Measurements from ENCODE around the gene CHCHD3.

Gene CHCHD3

DNA sequence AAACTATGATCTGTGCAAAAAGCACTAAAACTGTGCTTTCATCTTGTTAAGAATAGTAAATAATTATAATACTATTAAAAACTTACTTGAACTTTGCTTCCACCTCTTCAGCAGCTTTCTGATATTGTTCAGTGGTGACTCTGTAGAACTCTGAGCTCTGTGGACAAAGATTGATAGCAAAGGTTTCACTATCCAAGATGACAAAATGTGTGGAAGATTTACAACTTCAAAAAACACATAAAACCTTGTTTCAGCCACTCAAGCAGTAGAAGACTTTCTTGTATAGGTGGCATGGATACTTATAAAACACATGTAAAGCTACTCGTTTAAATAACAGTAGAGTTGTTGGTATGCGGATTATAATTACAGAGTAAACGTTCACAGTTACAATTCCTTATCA, 243.6 kb downstream of the CHCHD3 start:
- Histone ChIP-seq H3K4me2 (no peak overlapping the region), H3K9ac (no peak overlapping the region), H3K36me3 (ENCODE audit: insufficient read depth) (no peaks in the 10 kb centered on the region), H3K4me1 (ENCODE audit: low read depth, poor library complexity, severe bottlenecking) (peaks cover 3% of the 10 kb centered on the region), H3K27me3 (ENCODE audit: insufficient read depth, low read depth) (no peaks in the 10 kb centered on the region), H4K20me1 (ENCODE audit: insufficient read depth) (no peaks in the 10 kb centered on the region), H3K27ac (no peak overlapping the region), H3K4me3 (IDR thresholded peaks at IDR 0.05; ENCODE audit: insufficient read depth, low read depth, low read length) (no peak overlapping the region), H3K79me2 (ENCODE audit: insufficient read depth, low read depth) (no peaks in the 10 kb centered on the region), H2AFZ (ENCODE audit: low read depth) (no peak overlapping the region)
- TF ChIP-seq CTCF (conservative IDR thresholded peaks at IDR 0.05; ENCODE audit: low read depth, low read length) = no peak

- Histone ChIP-seq H3K9ac (no peak overlapping the region), H3K36me3 (ENCODE audit: insufficient read depth) (no peaks in the 10 kb centered on the region)
Observed at GRCh38 chr7:132837529-132837928, 244.4 kb downstream of the CHCHD3 start.

DNA sequence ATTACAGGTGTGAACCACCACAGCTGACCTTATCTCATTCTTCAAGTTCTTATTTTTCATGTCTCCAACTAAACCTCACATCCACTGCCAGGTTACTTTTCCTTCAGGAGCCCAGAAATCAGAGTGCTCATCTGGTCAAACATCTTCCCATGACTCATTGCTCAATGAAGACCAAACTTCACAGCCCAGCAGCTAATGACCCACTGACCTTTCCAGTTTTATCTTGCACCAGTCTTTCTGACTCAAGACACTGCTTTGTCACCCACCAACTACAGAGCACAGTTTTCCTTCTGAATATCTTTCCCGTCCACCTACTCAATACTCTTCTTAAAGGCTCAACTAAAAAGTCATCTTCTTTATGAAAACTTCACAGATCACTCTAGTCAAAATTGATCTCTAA, 245.1 kb downstream of the CHCHD3 start:
- Histone ChIP-seq H3K27me3 (ENCODE audit: insufficient read depth, low read depth) (no peaks in the 10 kb centered on the region), H3K4me3 (IDR thresholded peaks at IDR 0.05; ENCODE audit: insufficient read depth, low read depth, low read length) (no peak overlapping the region), H3K36me3 (ENCODE audit: insufficient read depth) (no peaks in the 10 kb centered on the region), H3K79me2 (ENCODE audit: insufficient read depth, low read depth) (no peaks in the 10 kb centered on the region), H3K9ac (no peak overlapping the region), H2AFZ (ENCODE audit: low read depth) (no peak overlapping the region), H3K4me2 (no peak overlapping the region), H4K20me1 (ENCODE audit: insufficient read depth) (no peaks in the 10 kb centered on the region), H3K4me1 (ENCODE audit: low read depth, poor library complexity, severe bottlenecking) (peaks cover 3% of the 10 kb centered on the region), H3K27ac (no peak overlapping the region)
- TF ChIP-seq CTCF (conservative IDR thresholded peaks at IDR 0.05; ENCODE audit: low read depth, low read length) = no peak

More at GRCh38 chr7:132837529-132837928, 244.4 kb downstream of the CHCHD3 start:
- Histone ChIP-seq H3K27ac (no peak overlapping the region), H3K27me3 (ENCODE audit: insufficient read depth, low read depth) (no peaks in the 10 kb centered on the region), H2AFZ (ENCODE audit: low read depth) (no peak overlapping the region), H3K4me2 (no peak overlapping the region), H3K4me3 (IDR thresholded peaks at IDR 0.05; ENCODE audit: insufficient read depth, low read depth, low read length) (no peak overlapping the region), H3K4me1 (ENCODE audit: low read depth, poor library complexity, severe bottlenecking) (peaks cover 3% of the 10 kb centered on the region), H3K79me2 (ENCODE audit: insufficient read depth, low read depth) (no peaks in the 10 kb centered on the region), H4K20me1 (ENCODE audit: insufficient read depth) (no peaks in the 10 kb centered on the region)
- TF ChIP-seq CTCF (conservative IDR thresholded peaks at IDR 0.05; ENCODE audit: low read depth, low read length) = no peak

DNA sequence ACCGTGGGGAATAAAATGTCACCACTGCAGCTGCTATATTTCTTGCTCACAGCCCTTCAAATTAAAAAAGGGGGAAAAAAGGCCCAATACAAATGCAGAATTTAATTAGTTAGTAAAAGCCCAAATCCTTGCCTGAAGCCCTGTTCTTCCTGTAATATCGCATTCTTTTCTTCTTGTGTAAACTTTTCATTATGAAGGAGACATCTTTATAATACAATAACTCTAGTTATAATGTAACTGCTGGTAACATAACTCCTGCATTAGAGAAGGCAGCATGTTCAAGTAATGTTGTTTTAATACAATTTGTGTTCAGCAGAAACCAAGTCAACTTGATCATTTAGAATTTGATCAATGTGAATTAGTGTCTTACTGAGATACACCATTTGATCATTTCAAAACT, 250.9 kb downstream of the CHCHD3 start:
- Histone ChIP-seq H3K4me2 (no peak overlapping the region), H3K27ac (no peak overlapping the region)

More for the DNA sequence above, 250.9 kb downstream of the CHCHD3 start:
- peaks cover 12% of the 10 kb centered on the region for H3K4me1 ChIP-seq (ENCODE audit: low read depth, poor library complexity, severe bottlenecking)
- no peaks in the 10 kb centered on the region for H3K79me2 ChIP-seq (ENCODE audit: insufficient read depth, low read depth)
- H3K27me3 ChIP-seq (ENCODE audit: insufficient read depth, low read depth) = no peaks in the 10 kb centered on the region
- H3K4me3 ChIP-seq (IDR thresholded peaks at IDR 0.05; ENCODE audit: insufficient read depth, low read depth, low read length) = no peak overlapping the region
- TF ChIP-seq CTCF (conservative IDR thresholded peaks at IDR 0.05; ENCODE audit: low read depth, low read length) = no peak
- H3K9ac ChIP-seq = no peak overlapping the region
- no peak overlapping the region for H2AFZ ChIP-seq (ENCODE audit: low read depth)
- H3K36me3 ChIP-seq (ENCODE audit: insufficient read depth) = no peaks in the 10 kb centered on the region
- no peaks in the 10 kb centered on the region for H4K20me1 ChIP-seq (ENCODE audit: insufficient read depth)
